Activated CD8-positive, alpha-beta memory T cell treated with anti-CD3 and anti-CD28 coated beads for 24 hours (primary cell): ENCODE data around the gene NCKAP1.

Source experiments
- DNase-seq: peaks from one replicate; pipeline ENCODE4 v3.0.0-alpha.2; 2020

The NCKAP1 gene

GRCh38 chr2:182946958-182947369 lies 91.3 kb downstream of the NCKAP1 start:
- DNase-seq, result no peak

DNA sequence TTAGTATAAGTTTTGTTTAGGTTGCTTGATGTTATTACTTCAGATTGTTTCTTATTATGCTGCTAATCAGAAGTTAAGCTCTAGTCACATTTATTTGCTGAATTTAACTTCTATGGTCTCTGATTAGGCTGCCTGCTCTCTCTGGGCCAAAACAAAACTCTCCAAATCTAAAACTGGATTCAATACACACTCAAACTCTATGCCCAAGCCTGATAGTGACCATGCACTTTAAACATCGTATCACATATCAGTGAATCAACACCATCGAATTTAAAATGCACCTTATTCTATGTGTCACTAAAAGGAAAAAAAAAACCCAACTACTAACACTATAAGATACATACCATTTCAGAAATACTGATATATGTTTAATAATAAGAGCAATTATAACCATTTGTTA lies 94.9 kb downstream of the NCKAP1 start:
- no peak for DNase-seq

DNA sequence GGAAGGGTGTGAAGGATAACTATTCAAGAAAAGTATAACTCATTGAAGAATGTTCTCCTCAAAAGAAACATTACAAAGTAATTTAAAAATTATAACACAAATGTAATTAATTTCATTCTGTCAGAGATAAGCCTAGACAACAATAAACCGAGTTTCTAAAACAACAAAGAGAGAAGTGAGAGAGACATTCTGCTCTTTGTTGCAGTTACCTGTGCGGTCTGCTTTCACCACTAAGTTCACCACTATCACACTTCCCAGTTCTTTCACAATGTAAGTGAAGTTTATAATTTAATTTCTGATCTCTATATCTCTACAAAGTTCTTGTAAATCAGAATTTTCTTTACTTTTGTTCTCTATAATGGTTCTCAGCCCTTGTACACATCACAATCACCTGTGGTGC lies 95.5 kb downstream of the NCKAP1 start:
- DNase-seq, result no peak

DNA sequence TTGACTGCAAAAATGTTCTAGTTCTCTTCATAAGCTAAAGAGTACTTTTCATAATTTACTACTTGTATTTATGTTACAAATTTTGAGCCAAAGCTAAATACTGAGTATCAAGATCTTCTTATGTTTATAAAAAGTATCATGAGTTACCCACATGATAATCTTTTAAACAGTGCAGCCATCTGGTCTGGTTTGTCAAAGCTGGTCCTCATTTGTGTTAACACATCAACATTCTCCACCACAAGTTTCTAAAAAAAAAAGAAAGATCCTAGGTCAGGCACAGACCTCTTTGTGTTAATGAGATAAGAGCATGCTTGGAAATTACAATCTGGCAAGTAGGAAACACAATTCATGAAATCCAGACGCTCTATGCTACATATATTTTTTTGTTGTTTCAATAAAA lies 96.3 kb downstream of the NCKAP1 start:
- no peak for DNase-seq

DNA sequence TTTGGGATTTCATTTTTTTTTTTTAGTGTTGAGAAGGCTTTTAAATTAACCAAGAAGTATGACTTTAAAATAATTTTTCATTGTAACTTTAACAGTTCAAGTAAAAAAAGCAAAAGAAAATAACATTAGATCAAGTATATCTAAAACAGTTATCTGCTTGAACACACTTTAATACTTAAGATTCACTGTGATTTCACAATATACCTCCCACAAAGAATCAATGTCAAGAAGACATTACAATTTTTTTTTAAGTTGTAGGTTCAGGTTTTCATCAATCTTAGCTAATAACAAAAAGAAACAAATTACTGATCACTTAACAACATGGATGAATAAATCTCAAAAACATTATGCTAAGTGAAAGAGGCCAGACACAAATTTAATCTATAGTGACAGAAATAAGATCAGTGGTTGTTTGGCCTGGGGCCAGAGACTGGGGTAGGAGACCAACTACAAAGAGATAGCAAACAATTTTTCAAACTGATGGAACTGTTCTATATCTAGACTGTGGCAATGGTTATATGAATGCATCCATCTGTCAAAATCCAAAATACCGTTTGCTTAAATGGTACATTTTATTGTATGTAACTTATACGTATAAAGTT lies 97.0 kb downstream of the NCKAP1 start:
- DNase-seq, result no peak

GRCh38 chr2:182937870-182938269 lies 100.4 kb downstream of the NCKAP1 start:
- DNase-seq, result no peak

DNA sequence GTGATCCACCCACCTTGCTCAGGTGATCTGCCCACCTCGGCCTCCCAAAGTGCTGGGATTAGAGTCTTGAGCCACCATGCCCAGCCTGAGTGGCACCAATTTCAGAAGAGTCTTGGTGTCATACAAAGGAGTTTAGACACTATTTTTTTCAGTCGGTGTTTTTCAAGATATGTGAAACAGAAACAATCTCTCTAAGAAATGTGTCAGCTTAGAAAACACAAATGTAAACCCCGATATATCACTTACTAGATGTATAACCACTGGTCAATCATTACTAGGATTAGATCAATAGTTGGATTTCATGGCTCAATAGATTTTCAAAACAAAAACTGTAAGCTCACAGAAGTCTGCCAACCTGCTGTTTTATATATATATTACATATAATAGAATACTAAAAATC lies 104.6 kb downstream of the NCKAP1 start:
- no peak for DNase-seq

GRCh38 chr2:182929972-182930371 lies 108.3 kb downstream of the NCKAP1 start:
- DNase-seq, result no peak

- no peak for DNase-seq
These were observed 114.0 kb downstream of the NCKAP1 start for GRCh38 chr2:182924306-182924705.

DNA sequence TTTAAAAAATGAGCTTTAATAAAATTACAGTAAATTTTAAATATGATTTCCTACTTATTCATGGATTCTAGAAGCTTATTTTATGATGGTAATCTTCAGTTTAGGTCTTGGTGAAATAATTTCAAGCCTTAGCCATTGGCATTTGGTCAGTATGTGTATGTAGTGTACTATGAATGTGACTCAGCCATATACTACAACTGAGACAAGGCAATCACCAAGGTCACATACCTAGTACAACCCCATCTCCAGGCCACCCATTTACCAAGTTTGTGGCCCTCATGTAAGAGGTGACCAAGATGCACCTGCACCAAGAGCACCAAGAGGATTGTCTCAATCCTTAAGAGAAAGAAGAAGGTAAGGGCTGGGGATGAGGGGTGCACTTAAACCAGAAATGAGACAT lies 117.0 kb downstream of the NCKAP1 start:
- DNase-seq, result no peak

DNA sequence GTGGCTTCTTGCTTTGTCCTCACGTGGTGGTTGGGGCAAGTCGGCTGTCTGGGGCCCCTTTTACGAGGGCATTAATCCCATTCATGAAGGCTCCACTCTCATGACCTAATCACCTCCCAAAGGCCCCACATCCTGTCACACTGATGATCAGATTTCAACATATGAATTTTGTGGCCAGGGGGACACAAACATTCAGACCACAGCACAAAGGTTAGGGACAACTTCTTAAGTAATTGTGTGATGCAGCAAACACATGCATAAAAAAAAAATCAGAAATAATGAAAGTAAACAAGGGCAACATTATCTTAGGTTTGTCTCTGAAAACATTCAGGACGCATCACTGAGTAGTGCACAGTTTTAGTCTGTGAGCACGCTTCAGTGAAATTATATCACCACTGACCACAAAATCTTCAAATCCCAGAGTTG lies 117.6 kb downstream of the NCKAP1 start:
- DNase-seq, result no peak

DNA sequence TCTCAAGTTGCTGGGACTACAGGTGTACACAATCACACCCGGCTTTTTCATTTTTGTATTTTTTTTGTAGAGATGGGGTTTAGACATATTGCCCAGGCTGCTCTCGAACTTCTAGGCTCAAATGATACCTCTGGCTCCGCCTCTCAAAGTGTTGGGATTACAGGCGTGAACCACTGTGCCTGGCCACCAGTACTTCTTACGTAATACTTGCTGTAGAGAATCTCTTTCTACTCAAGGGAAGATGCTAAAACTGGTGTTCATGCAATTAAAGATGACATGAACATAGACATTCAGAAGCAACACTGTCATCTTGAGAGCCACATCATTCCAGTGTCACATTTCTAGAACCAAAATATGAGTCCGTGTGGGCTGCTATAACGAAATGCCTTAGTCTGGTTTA lies 118.2 kb downstream of the NCKAP1 start:
- no peak for DNase-seq

- DNase-seq, result no peak
These were observed 119.2 kb downstream of the NCKAP1 start for GRCh38 chr2:182918961-182919652.

- DNase-seq, result no peak
These were observed 120.3 kb downstream of the NCKAP1 start for GRCh38 chr2:182917924-182918323.

DNA sequence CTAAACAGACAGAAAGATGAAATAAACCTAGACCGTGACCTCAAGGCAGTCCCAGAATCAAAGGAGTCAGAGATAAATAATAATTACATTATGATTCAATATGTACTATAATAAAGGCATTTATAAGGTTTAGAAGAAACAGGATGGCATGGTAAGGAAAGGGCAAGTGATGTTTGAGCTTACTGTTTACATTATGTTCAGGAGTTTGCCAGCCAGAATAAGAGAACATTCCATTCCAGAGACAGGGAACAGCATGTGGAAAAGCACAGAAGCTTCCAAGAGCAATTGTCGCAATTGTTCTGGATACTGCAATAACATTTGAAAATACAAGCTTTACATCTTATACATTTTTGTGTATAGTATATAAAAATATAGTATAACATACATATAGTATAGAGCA lies 121.8 kb downstream of the NCKAP1 start:
- no peak for DNase-seq

DNA sequence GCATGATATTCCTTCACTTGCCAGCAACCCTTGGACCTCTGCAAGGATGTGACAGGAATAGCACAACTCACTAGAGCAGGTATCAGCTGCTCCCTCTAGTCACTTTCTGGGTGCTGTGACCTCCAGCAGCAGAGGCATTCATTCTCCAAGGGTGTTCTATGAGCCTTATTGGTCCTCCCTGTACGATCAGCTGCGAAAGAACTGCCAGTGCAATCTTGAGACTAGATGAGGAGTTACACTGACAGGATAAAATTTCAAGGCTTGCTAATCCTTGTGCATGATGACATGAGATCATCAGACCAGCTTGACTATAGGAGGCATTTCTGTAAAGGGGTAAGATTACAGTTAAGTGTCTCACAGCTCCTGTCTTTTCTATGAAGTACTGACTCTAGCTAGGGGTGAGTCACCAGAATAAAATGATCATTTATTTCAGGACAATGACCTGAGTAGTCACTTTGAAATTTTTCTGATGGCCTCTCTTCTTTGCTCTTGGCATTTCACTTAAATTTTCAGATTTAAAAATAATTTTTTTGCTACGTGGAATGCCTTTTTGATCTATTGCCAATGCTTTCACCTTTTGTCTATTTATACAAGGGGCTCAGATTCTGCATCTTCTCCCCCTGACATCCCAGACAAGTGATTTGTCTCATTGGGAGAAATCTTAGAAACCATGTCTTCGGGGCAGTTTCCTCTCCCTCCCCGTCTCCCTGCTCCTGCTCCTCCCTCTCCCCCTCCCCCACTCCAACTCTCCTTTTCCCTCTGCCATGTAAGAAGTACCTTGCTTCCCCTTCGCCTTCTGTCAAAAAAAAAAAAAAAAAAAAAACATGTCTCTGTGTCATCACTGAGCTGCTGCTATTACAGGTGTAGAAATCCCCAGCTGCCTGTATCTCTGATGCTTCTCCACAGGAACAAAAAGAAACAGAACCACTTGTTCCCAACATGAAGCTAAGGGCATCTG lies 122.6 kb downstream of the NCKAP1 start:
- DNase-seq, result no peak

GRCh38 chr2:182914852-182915251 lies 123.4 kb downstream of the NCKAP1 start:
- DNase-seq, result no peak

DNA sequence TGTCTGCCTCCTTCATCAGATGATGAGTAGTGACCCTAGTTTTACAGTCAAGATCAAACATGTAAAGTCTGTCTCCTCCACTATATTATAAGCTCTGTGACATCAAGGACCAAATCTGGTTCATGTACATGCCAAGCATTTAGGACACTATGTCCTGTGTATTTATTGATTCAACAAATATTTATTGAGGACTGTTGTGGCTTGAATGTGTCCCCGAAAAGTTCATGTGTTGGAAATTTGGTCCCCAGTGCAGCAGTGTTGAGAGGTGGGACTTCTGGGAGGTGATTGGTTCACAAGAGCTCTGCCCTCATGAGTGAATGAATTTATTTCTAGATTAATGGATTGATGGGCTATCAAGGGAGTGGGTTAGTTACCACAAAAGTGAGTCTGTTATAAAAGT lies 125.2 kb downstream of the NCKAP1 start:
- DNase-seq, result no peak

- DNase-seq, result no peak
These were observed 125.7 kb downstream of the NCKAP1 start for GRCh38 chr2:182912518-182912915.

DNA sequence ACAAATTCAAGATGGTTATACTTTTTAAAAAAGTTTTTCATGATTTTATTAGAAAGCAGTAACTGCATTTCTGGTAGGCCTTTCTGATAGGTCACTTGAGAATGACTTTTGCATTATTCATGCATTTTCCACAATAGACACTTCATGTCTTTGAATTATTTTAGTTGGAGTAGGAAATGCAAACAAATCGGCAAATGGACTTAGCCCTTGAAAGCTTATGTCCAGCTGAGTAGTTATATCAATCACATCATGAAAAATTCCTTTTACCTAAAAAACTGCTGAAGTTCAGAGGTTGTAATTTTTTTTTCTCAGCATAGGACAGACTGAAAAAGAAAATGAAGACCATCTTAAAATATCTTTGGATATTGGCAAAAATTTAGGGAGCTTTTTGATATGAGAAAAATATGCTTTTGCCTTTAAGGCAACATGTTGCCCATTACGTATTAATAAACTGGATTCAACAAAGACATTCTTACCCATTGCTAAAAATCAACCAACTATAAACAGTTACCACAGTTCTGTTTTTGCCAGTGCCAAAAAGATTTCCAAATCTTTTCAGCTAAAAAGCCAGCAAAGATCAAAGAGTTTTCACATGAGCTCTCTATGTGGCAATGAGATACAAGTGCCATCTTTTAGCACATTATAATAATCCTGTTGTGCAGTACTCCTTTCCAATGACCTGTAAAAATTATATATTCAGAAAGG lies 126.3 kb downstream of the NCKAP1 start:
- DNase-seq, result no peak

DNA sequence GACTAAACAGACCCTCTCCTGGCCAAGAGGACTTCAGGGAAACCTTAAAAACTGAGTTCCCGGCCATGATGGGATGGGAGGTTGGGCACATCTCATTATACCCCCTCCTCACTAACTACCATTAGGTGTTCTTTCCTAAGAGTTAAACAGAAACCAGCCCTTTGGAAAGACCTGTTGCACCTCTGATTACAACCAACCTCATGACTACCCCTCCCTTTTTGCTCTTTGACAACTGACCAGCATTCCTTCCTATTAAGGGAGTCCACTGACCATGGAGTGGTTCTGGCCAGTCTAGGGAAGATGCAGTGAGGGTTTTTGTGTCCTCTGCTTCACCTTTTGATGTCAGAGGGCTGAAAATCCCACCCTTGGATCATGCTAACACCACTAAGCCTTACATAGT lies 127.3 kb downstream of the NCKAP1 start:
- DNase-seq, result no peak

GRCh38 chr2:182907081-182907830 lies 131.0 kb downstream of the NCKAP1 start:
- DNase-seq, result no peak
